HG03520 (cell line): ENCODE results near the gene TRMT61B.

ENCODE experiments used
- ATAC-seq: cut with Tn5 transposase; IDR thresholded peaks from one replicate; pipeline ENCODE4 v1.9.1; 2021; ENCODE audit warnings: mild to moderate bottlenecking, moderate library complexity; ENCODE audit not compliant: unreplicated experiment

Gene TRMT61B

GRCh38 chr2:28870146-28870891 is at the start of gene TRMT61B:
Gene TRMT61B, minus strand, starts transcription at chr2:28870309. Its CDS starts 32 bp downstream, at chr2:28870277.
- peak; percentile 95 for ATAC-seq

GRCh38 chr2:28915939-28916338 is 45.8 kb upstream of the TRMT61B start:
- ATAC-seq, result no peak

- no peak for ATAC-seq
Observed at GRCh38 chr2:28909655-28910353, 39.7 kb upstream of the TRMT61B start.

- ATAC-seq, result no peak
Observed at GRCh38 chr2:28908172-28908571, 38.1 kb upstream of the TRMT61B start.

GRCh38 chr2:28906821-28907220 is 36.7 kb upstream of the TRMT61B start:
- no peak for ATAC-seq

GRCh38 chr2:28906376-28906775 is 36.3 kb upstream of the TRMT61B start:
- no peak for ATAC-seq

- ATAC-seq, result no peak
Observed at GRCh38 chr2:28905533-28905932, 35.4 kb upstream of the TRMT61B start.

GRCh38 chr2:28904802-28905457 is 34.8 kb upstream of the TRMT61B start:
- ATAC-seq, result no peak

- no peak for ATAC-seq
Observed at GRCh38 chr2:28904295-28904694, 34.2 kb upstream of the TRMT61B start.

- ATAC-seq, result no peak
Observed at GRCh38 chr2:28902584-28902983, 32.5 kb upstream of the TRMT61B start.

GRCh38 chr2:28901841-28902240 is 31.7 kb upstream of the TRMT61B start:
- ATAC-seq, result no peak

GRCh38 chr2:28901202-28901601 is 31.1 kb upstream of the TRMT61B start:
- no peak for ATAC-seq

GRCh38 chr2:28898048-28898447 is 27.9 kb upstream of the TRMT61B start:
- no peak for ATAC-seq

- ATAC-seq, result no peak
Observed at GRCh38 chr2:28896906-28897305, 26.8 kb upstream of the TRMT61B start.

GRCh38 chr2:28895189-28895893 is 25.2 kb upstream of the TRMT61B start:
- ATAC-seq, result no peak

- ATAC-seq, result peak; percentile 86
Observed at GRCh38 chr2:28894470-28895188, 24.5 kb upstream of the TRMT61B start, which contains the start of gene WDR43. Gene WDR43, plus strand, starts transcription at chr2:28894667. Its CDS starts 32 bp downstream, at chr2:28894699.

GRCh38 chr2:28893488-28893887 is 23.4 kb upstream of the TRMT61B start:
- no peak for ATAC-seq

GRCh38 chr2:28880193-28880592 is 10.1 kb upstream of the TRMT61B start:
- no peak for ATAC-seq

GRCh38 chr2:28871620-28872019 is 1.5 kb upstream of the TRMT61B start:
- ATAC-seq, result no peak

GRCh38 chr2:28869494-28870145 is 489 bp downstream of the TRMT61B start:
- ATAC-seq, result peak; percentile 18
